Testis (tissue), 2 donors: Measurements from ENCODE around the gene SDF4.

ENCODE experiments used
- CTCF ChIP-seq, 3 experiments: fragments of 450-650 bp in 2 of 3; fragments of 200-600 bp in 1 of 3; sonication (generic) in 1 of 3; IDR thresholded peaks; one replicate each; pipeline ENCODE4 v1.5.1; 2016 to 2019; ENCODE audit warnings: antibody characterized with exemption in 3 of 3, mild to moderate bottlenecking in 2 of 3, moderate library complexity in 1 of 3
- POLR2A ChIP-seq: fragments of 450-650 bp; IDR thresholded peaks from one replicate; pipeline ENCODE4 v1.6.1; 2017; ENCODE audit warnings: antibody characterized with exemption, mild to moderate bottlenecking, moderate library complexity

GRCh38 chr1:1255078-1255477 lies 23.3 kb upstream of the SDF4 start:
- TF ChIP-seq CTCF (IDR thresholded peaks at IDR 0.05) (no peak), POLR2A (no peak)
